Activated CD4-positive, alpha-beta T cell treated with anti-CD3 and anti-CD28 coated beads for 1 hour (primary cell): Measurements from ENCODE around the gene NME4.
"Not testable (repeated sequence)": the region's sequence is repeated elsewhere in the genome, so short reads cannot be mapped to it uniquely, and the experiment has no call there.

Source experiments
- DNase-seq: peaks from one replicate; pipeline ENCODE4 v3.0.0-alpha.2; 2020

NME4 gene

GRCh38 chr16:399340-400019 is 2.5 kb downstream of the NME4 start:
- DNase-seq = no peak

- no peak for DNase-seq
Observed at GRCh38 chr16:400061-400591, 3.1 kb downstream of the NME4 start.

GRCh38 chr16:401468-402348 is 4.7 kb downstream of the NME4 start, which contains the start of gene DECR2:
DECR2 (plus strand) TSS chr16:401885; CDS start chr16:401964, 79 bp downstream.
- peak; percentile 96 for DNase-seq

GRCh38 chr16:404971-405486 is 8.0 kb downstream of the NME4 start:
- no peak for DNase-seq

GRCh38 chr16:405548-406506 is 8.8 kb downstream of the NME4 start:
- no peak for DNase-seq

GRCh38 chr16:407253-407652 is 10.3 kb downstream of the NME4 start:
- DNase-seq = no peak

GRCh38 chr16:410516-411178 is 13.6 kb downstream of the NME4 start:
- DNase-seq = no peak

- DNase-seq = no peak
Observed at GRCh38 chr16:411576-412265, 14.7 kb downstream of the NME4 start.

- no peak for DNase-seq
Observed at GRCh38 chr16:414395-415169, 17.6 kb downstream of the NME4 start.

- not testable (repeated sequence) for DNase-seq
Observed at GRCh38 chr16:415170-415498, 18.1 kb downstream of the NME4 start.

GRCh38 chr16:422179-422578 is 25.2 kb downstream of the NME4 start:
- DNase-seq = not testable (repeated sequence)

GRCh38 chr16:424033-424622 is 27.1 kb downstream of the NME4 start:
- no peak for DNase-seq

GRCh38 chr16:424623-425081 is 27.7 kb downstream of the NME4 start:
- no peak for DNase-seq

GRCh38 chr16:425082-425718 is 28.2 kb downstream of the NME4 start, which contains the start of gene RAB11FIP3:
RAB11FIP3 (plus strand) TSS chr16:425649; CDS start chr16:426007, 358 bp downstream.
- peak; percentile 75 for DNase-seq

- no peak for DNase-seq
Observed at GRCh38 chr16:425740-426114, 28.7 kb downstream of the NME4 start.

- DNase-seq = no peak
Observed at GRCh38 chr16:426115-426905, 29.3 kb downstream of the NME4 start.

- no peak for DNase-seq
Observed at GRCh38 chr16:426906-427249, 29.9 kb downstream of the NME4 start.

- no peak for DNase-seq
Observed at GRCh38 chr16:427250-427649, 30.3 kb downstream of the NME4 start.

- DNase-seq = no peak
Observed at GRCh38 chr16:430904-431303, 33.9 kb downstream of the NME4 start.
